ENCODE results near the gene IL1R2.

IL1R2 gene, protein sequence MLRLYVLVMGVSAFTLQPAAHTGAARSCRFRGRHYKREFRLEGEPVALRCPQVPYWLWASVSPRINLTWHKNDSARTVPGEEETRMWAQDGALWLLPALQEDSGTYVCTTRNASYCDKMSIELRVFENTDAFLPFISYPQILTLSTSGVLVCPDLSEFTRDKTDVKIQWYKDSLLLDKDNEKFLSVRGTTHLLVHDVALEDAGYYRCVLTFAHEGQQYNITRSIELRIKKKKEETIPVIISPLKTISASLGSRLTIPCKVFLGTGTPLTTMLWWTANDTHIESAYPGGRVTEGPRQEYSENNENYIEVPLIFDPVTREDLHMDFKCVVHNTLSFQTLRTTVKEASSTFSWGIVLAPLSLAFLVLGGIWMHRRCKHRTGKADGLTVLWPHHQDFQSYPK

DNA sequence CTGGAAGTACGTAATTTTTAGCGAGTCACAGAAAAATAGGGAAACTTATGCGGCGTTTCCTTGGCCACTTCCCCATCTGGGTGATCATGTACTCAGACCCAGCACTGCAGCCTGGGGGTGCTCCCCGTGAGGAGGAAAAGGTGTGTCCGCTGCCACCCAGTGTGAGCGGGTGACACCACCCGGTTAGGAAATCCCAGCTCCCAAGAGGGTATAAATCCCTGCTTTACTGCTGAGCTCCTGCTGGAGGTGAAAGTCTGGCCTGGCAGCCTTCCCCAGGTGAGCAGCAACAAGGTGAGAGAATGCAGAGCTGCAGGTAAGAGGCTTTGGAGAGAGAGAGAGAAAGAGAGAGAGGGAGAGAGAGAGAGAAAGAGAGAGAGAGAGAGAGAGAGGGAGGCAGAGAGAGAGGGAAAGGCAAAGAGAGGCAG, at the start of gene IL1R2:
TSS of gene IL1R2 (plus strand) at position 240 of the 425 bp plus-strand sequence. CDS start 16,616 bp downstream, outside the sequence.
- DNase-seq = no peak

DNA sequence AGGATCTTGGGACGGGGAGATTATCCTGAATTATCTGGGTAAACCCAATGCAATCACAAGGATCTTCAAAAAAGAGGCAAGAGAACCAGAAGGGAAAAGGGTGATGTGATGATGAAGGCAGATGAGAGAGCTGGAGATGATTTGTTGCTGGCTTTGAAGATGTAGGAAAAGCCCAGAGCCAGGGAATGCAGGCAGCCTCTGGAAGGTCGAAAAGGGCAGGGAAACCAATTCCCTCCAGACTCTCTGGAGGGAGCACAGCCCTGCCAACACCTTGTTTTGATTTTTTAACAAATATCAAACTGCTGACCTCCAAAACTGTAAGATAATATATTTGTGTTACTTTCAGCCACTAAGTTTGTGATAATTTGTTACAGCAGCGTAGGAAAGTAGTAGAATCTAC, 48.9 kb upstream of the IL1R2 start:
- no peak for DNase-seq

GRCh38 chr2:101946372-101947039, 45.3 kb upstream of the IL1R2 start:
- DNase-seq = no peak

DNA sequence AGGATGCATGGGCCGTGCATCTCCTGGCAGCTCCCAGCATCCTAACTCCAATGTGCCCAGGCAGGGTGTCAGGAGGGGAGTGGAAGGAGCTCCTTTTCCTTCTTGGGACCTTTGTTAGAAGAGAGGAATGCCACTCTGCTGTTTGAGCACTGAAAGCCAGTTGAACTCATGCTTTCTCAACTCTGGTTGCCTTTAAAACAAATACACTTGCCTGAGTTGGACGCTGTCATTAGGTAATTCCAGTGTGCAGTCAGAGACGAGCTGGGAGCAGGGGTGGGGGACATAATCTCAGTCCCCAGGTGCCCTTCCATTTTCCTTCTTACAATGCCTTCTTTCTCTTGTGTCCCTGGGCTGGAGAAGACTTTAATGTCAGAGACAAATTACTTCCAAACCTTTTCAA, 44.4 kb upstream of the IL1R2 start:
- no peak for DNase-seq

DNA sequence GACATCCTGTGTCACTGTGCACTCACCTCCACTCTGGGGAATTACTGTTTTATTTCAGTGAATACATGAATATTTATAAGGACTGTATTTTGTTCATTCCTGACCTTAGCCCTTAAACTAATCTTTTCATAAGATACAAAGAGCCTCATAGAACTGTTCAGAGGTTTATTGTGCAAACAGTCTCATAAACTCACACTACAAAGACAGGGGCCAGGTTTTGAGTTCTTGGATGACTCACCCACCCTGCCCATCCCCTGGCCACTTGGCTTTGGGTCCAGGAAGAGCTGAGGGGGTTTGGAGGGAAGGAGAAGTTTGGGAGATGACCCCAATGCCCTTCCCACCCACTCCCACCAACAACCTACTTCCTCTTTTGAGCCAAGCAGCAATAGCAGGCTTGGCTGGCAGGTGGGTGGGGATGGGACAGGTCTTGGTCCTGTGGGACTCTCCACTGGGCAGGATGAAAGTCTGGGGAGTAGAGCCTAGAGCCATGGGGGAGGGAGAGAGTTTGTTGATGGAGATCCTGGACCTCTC, 43.1 kb upstream of the IL1R2 start:
- no peak for DNase-seq

DNA sequence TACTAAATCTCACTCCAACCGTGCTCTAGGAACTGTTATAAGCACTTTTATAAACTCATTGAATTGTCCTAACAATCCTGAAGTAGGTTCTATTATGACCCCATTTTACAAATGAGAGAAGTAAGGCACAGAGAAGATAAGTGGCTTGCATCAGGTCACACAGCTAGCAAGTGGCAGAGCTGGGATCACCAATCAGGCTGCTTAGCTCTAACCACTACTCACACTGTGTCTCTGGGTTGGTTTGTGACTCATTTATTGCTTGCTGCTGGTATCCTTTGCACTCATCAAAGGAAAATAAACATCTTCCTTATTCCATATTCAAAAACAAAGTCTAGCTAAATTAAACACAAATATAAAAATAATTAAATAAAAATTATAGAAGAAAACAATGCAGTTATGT, 42.5 kb upstream of the IL1R2 start:
- DNase-seq = no peak

- DNase-seq = no peak
Measured at GRCh38 chr2:101951296-101951695, 40.5 kb upstream of the IL1R2 start.

- DNase-seq = no peak
Measured at GRCh38 chr2:101952551-101952950, 39.2 kb upstream of the IL1R2 start.

GRCh38 chr2:101956465-101957438, 35.0 kb upstream of the IL1R2 start:
- DNase-seq = peak; percentile 55

- peak; percentile 50 for DNase-seq
Measured at GRCh38 chr2:101958061-101958460, 33.7 kb upstream of the IL1R2 start.

DNA sequence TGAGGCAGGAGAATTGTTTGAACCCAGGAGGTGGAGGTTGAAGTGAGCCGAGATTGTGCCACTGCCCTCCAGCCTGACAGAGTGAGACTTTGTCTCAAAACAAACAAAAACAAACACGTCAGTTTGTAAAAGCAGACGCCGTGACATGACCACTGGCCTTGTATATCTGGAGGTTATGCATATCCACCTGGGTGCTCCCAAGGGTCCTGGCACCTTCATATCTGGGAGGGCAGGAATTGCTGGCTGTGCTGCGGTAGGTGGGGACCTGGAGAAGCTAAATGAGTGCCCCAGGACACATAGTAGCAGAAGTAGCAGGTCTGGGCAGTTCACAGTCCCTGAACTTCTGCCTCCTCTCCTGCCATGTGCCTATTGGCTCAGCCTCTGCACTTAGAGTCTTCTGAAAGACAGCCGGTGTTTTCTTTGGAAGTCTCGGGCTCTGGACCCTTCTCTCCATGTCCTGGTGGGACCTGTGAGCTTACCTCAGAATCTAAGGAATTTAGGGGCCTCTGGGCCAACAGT, 30.9 kb upstream of the IL1R2 start:
- no peak for DNase-seq

GRCh38 chr2:101961338-101962191, 30.2 kb upstream of the IL1R2 start:
- peak; percentile 90 for DNase-seq

- DNase-seq = no peak
Measured at GRCh38 chr2:101962309-101962708, 29.5 kb upstream of the IL1R2 start.

DNA sequence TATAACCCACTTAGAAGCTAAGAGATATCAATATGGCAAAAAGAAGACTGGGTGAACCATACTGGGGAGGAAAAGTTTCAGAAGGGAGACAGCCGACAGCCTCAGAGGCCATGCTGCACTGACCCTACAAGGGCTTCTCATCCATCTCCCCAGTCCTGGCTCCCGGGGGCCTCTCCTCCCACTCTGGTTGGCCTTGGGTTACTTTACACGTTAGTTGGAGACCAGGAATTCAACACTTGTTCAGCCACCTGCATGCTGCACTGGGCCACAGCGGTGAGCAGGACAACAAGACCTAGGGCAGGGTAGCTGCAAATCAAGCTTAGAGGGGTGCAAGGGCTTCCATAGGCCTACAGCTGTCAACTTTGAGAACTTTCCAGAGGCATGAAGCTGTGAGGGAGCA, 28.6 kb upstream of the IL1R2 start:
- DNase-seq = no peak

DNA sequence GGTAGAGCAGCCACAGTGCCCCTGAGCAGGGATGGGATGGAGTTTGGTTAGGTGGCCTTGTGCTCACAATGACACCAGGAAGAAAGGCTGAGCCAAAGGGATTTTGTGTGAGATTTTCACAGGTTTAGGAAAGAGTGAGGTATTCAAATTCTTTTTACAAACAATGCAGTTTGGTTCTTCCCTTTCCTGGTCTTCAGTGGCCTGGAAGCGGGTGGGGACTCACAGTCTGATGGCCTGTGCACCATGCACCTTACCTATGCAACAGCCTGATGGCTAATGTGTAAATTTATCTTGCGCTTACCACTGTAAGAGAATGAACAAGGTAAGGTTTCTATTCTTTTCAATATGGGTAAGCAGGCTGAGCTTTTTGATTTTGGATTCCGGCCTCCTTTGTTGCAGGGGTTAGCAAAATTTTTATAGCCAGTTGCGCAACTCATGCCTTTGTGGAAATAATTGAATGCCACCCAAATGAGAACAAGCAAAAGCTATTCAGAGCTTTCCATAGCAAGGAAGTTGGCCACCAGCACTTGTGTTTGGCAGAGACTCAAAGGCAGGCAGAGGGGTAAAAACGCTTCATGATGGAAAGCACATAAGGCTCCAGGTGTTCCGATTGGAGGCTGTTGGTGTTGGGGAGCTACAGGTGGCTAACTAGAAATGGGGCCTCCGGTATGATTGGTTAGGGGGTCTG, 23.8 kb upstream of the IL1R2 start:
- DNase-seq = peak; percentile 34

DNA sequence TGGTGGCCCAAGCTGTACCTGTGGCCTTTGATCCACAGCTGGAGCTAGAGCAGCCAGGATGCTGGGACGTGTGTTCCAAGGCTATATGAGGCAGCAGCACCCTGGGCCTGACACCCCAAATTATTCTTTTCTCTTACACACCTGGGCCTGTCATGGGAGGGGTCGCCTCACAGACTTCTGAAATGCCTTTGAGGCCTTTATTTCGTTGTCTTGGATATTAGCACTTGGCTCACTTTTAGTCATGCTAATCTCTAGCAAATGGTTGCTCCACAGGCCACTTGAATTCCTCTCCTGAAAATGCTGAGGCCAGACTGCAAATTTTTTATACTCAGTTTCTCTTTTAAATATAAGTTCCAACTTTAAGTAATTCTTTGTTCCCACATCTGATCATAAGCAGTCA, 22.0 kb upstream of the IL1R2 start:
- DNase-seq = no peak

DNA sequence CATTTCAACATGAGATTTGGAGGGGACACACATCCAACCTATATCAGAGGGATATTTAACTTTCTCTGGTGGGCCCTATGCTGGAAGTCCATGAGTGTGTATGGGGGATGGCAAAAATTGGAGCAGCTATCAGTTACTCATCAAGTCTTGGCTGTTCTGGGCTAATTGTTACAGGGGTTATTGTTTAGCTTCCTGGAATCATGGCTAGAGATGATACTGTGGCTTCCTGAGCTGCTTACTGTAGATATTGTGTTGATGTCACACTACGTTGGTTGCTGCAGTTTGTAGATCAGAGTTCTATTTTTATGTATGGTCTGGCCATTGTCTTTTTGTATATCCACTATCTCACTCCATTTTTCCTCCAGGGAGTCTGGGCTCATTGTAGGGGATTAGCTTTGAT, 20.9 kb upstream of the IL1R2 start:
- DNase-seq = no peak

- no peak for DNase-seq
Measured at GRCh38 chr2:101971836-101972235, 19.9 kb upstream of the IL1R2 start.

- DNase-seq = peak; percentile 80
Measured at GRCh38 chr2:101972621-101973434, 18.9 kb upstream of the IL1R2 start.

- DNase-seq = peak; percentile 28
Measured at GRCh38 chr2:101974663-101975062, 17.1 kb upstream of the IL1R2 start.
